GM12872 (cell line): ENCODE data around the gene NRGN.

Experiments
- CTCF ChIP-seq: IDR thresholded peaks from 3 replicates; pipeline ENCODE4 v1.5.1; 2011; ENCODE audit warnings: low read depth, mild to moderate bottlenecking, low read length, moderate library complexity; ENCODE audit not compliant: insufficient read depth

The NRGN gene

DNA sequence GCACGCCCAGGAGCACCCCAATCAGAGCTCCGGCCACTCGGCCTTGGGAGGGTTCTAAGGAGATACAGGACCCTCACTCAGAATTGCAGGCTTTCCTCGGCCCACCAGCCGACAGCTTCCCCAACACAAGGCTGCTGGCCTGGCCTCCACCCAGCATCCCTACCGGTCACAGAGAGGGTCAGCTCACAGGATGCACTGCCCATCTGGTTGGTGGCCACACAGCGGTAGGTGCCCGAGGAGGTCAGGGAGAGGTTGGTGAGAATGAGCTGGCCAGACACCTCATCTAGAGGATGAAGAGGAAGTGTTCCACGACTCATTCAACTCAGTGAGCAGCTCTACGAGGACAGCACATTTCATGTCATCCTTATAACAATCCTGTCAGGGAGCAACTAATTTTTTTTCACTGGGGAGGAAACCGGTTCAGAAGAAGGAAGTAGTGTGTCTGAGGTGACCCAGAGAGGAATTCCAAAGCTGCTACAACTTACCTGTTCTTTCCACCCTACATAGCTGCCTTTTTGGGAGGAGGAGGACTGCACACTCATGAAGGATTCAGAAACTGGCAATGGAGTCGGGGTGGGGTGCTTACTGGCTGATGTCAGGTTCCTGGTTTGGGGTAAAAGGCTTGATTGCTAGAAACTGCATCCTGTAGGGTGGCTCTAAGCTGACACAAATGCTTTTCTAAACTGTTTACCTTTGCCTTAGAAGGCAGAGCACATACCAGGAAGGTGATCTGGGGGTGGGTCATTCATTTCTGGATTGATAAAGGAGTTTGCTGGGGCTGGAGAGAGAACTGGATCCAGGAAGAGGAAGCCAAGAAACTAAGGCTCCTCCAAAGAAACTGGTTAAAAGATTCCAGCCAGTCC, 9.0 kb downstream of the NRGN start:
- no peak for TF ChIP-seq CTCF

GRCh38 chr11:124749912-124750311, 10.2 kb downstream of the NRGN start:
- no peak for TF ChIP-seq CTCF

DNA sequence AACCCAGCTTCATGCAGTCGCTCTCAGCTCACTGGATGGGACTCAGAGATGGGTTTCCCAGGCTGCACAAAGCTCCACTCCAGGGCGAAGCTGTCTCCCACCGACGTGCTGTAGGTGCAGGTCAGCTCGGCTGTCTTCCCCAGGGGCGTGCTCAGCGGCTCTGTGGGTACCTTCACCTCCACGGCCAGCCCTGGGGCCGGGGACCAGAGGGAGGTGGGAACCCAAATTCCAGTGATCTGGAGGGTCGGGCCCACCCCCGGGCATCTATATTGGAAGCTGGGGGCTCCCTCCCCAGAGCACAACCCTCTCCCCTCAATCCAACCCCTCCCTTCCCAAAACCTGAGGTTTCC, 11.6 kb downstream of the NRGN start:
- no peak for TF ChIP-seq CTCF

DNA sequence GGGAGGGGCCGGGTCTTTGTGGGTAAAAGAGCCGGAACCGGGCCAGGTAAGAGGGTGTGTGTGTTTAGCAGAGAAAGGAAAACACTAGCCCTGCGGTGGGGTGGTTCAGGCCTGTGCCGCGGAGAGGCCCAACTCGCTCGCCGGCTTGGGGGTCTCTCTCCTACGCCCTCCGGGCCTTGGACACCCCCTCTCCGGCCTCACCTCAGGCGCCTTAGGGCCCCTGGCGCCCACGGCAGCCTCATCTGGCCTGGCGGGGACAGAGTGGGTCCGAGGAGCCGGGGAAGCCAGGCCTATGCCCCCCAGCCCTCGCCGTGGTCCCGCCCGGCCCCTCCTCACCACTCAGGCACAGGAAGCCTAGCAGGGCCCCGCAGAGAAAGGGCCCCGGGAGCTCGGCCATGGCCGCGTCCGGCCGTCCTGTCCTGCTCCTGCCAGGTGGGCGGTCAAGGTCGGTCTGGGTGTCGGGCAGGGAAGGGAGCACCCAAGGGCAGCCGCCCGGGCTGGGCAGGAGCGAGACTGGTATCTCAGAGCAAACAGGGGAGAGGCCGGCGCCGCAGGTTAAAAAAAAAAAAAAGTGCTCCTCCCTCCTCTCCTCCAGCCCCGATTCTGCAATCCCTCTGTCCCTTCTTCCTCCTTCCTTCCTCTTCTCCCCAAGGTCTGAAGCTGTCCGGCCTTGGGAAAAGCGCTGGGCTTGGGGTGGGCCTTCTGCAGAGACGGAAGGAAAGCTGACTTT, 12.2 kb downstream of the NRGN start, which contains the start of gene VSIG2:
VSIG2 (minus strand) TSS at position 515 of the 730 bp plus-strand sequence; CDS start at position 397, 118 bp downstream.
- TF ChIP-seq CTCF: no peak

DNA sequence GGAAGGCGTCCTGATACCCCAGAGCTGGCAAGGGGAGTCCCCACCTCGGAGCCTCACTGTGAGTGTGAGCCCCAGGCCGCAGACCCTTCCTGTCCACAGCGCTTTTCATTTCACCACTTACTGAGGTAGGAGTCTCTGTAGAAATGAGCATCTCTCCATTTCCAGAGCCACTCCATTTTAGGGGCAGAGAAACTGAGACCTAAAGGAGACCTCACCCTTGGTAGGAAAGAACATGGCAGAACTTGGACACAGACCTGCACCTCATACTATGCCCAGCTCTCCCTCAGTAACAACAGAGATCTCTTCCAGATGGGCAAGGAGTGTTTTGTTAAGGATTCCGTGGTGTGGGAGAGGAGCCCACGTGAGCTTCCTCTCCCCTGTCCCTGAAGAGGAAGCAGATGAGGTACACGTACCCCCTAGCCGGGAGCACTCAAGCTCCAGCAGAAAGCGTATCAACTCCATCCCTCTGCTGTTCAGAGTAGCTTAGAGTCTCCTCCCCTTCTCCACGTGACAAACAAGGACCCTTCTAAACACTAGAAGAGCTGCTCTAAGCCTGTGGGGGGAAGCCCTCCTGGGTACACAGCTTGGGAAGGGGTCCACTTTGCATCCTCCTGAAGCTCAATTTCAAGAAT, 12.8 kb downstream of the NRGN start:
- no peak for TF ChIP-seq CTCF

- TF ChIP-seq CTCF: no peak
These were observed 13.5 kb downstream of the NRGN start for GRCh38 chr11:124753205-124753604.

GRCh38 chr11:124753624-124754023, 13.9 kb downstream of the NRGN start:
- TF ChIP-seq CTCF: no peak
